AG08395 (cell line): ENCODE data around the gene SRXN1.

Source experiments
- DNase-seq: peaks from one replicate; pipeline ENCODE4 v3.0.0; 2012; ENCODE audit warnings: mixed read lengths, low spot score

Gene SRXN1

DNA sequence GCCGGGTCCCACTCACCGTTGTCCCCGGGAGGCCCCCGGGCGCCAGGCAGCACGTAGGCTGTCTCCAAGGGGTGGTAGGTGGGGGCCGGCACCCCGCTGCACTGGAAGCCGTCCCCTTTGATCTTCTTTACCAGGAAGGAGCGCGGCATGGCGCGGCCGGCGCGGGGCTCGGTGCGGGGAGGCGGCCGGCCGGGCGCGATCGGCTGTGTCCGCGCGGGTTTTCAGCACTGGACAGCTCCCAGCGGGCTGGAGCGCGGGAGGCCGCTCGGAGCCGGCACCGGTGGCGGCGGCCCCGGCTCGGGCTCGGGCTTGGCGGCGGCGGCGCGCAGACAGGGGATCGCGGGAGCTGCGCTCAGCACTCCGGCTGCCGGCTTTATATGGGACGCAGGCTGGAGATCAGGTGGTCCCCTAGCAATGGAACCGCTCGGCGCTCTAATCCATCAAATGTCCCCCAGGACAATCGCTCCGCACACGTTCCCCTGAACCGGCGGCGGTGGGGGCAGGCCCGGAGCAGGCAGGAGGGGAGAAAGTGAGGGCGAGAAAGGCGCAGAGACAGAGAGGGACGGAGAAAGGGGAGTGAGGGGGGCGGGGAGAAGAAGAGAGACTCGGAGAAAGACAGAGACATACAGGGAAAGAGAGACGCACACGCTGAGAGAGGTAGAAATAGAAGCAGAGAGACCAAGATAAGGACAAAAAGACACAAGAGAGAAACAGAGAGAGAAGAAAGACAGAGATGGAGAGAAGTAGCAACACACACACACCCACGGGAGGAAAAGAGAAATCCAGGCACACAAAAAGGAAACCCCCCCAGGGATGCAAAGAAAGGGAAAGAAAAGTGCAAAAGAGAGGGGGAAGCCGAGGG, 22.7 kb upstream of the SRXN1 start, which contains the start of gene SCRT2:
Gene SCRT2, minus strand, starts transcription at position 350 of the 862 bp plus-strand sequence. Its CDS starts 201 bp downstream, at position 149.
- DNase-seq, result peak; percentile 92

- DNase-seq, result no peak
These were observed 22.0 kb upstream of the SRXN1 start for GRCh38 chr20:675033-675452.

- no peak for DNase-seq
These were observed 20.6 kb upstream of the SRXN1 start for GRCh38 chr20:673603-674001.

DNA sequence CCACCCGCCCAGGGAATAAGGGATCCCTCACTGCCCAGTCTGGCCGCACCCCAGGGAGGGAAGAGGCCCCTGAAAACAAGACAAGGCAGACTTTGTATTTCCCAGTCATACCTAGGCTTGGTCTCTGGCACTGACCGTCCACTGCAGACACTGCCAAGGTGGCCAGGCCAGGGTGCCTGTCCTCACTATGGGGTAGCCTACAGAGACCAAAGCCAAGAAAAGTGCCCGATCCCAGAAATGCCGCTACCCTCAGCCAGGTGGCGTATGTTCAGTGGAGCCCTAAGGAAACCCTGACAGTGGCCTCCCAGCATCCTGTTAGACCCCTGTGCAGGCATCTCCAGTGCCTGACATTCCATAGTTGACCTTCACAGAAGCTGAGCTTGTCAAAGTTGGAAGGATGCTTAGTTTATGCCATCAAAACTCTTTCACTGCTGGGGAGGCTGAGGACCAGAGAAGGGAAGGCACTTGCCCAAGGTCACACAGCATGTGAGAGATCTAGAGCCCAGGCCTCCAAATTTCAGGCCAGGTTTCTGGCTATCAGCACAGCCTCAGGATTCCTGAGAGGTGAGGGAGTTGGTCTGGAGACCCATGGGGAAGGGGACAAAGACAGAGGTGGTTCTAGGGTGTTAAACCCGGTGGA, 20.1 kb upstream of the SRXN1 start:
- DNase-seq, result no peak

GRCh38 chr20:671252-672030, 18.4 kb upstream of the SRXN1 start:
- no peak for DNase-seq

DNA sequence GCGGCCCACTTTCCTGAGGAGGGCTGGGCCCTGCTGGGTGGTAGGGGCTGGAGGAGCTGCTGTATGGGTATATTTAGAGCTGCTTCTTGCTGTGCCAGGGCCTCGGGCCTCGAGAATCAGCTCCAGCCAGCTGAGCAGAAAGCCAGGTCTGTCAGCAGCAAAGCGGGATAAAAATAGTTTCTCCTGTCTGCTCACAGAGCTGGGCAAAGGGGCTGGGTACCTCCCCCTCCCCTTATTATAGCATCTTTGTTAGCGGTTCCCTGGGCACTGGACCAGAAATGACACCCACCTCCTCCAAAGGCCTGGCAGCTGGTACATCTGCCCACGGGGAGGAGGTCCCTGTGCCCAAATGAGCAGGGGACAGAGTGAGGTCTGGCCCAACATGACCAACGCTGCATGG, 16.6 kb upstream of the SRXN1 start:
- DNase-seq, result no peak

DNA sequence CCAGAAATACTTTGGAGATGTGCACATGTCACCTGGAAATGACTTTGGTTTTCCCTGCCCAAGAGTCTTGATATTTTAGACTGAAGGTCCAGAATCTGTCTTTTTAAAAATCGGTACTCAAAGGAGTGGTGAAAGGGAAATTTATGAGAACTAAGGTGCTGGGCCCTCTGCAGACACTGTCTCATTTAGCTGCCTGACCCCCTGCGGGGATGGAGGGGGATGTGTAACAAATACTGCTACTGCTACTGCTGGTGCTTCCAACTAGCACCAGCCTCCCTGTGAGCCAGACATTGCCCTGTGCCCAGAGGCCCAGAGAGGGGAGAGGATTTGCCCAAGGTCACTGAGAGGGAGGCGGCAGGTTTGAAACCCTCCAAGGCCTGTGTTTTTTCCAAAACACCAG, 15.6 kb upstream of the SRXN1 start:
- no peak for DNase-seq

DNA sequence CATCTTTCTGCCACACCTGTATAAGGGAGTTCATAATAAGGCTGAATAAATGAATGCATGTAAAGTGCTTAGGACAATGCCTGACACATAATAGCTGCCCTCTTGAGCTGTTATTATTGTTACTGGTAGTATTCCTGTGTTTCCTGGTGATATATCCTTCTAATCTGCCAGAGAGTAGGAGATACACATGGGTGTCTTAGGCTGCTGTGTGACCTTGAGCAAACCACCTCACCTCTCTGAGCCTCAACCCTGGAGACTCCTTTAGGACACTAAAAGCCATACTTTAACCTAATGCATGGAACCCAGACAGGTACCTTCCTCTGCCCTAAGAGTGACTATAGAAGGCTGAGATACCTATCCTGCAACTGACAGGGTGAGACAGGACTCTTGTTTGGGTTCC, 15.1 kb upstream of the SRXN1 start:
- DNase-seq, result no peak

DNA sequence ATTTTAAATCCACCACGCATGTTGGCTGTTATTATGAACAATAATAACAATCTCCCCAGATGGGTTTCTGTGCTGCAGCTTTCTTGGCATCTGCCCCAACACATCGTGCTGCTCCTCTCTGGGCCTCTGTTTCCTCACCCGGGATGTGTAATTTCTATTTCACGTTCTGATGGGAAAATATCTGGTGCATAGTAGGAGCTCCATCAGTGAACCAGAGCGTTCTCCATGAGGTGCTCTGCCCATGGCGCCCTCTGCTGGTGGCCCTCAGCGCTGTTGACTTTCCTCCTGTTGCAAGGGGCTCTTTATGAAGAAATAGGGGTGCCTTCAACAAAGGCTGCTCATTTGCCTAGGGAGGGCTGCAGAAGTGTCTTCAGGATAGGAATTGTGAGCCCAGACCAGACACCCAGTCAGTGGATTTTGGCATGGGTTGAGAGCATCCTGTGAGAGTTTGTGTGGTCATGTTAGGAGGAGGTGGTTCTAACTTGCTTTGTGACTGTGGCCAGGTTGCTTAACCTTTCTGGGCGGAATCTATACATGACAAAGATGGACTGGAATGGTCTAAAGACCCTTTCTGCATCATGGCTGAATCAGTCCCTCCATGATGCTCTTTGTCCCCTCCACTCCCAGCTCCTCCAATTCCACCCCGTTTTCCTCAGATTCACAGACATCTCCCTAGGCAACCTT, 14.5 kb upstream of the SRXN1 start:
- DNase-seq, result peak; percentile 61

GRCh38 chr20:666877-667276, 13.9 kb upstream of the SRXN1 start:
- no peak for DNase-seq

DNA sequence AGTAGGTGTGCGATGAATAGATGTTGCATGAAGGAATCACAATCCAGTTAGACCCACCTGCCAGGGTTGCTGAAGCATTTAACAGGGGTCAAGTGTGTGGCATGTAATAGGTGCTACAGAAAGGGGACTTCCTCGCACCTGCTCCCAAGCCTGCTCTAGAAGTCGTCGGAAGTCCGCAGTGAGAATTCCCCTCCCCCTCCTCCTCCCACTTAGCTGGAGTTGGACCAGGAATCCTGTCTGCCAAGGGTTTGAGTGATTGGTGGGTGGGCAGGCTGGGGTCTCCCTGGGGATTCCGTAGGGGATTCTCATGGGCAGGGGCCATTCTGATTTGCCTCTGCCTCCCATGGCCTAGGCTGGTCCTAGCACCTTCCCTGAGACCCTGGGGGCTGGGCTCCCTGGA, 12.3 kb upstream of the SRXN1 start:
- no peak for DNase-seq

DNA sequence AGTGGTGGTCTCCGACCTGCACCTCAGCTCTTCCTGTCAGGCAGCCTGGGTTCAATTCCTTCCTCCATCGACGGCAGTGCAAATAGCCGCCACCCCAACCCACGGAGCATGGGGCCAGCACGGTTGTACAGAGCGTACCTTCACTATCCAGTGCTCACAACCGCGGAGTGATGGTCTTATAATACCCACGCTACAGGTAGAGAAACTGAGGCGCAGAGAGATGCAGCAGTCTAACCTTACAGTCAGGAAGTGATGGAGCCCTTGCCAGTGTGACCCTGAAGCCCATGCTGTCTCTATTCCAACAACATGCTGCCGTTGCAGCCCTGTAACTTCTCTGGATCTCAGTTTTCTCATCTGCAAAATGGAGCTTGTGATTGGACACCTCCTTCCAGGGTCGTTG, 11.6 kb upstream of the SRXN1 start:
- DNase-seq, result no peak

DNA sequence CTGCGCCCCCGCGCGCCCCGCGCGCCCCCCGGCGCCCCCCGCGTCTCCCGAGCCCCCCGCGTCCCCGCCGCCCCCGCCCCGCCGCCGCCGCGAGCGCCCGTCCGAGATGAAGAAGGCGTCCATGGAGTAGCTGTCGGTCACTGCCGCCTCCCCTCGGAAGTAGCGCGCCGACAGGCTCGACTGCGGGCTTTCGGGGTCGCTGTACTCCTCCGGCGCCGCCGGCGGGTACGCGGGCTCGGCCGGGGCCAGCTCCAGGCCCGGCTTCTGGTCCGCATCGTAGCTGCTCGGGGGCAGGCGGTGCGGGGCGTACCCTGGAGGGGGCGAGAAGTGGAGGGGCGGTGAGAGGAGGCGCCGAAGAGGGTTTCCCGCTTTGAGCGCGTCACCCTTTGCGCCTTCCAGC, 11.2 kb upstream of the SRXN1 start:
- no peak for DNase-seq

DNA sequence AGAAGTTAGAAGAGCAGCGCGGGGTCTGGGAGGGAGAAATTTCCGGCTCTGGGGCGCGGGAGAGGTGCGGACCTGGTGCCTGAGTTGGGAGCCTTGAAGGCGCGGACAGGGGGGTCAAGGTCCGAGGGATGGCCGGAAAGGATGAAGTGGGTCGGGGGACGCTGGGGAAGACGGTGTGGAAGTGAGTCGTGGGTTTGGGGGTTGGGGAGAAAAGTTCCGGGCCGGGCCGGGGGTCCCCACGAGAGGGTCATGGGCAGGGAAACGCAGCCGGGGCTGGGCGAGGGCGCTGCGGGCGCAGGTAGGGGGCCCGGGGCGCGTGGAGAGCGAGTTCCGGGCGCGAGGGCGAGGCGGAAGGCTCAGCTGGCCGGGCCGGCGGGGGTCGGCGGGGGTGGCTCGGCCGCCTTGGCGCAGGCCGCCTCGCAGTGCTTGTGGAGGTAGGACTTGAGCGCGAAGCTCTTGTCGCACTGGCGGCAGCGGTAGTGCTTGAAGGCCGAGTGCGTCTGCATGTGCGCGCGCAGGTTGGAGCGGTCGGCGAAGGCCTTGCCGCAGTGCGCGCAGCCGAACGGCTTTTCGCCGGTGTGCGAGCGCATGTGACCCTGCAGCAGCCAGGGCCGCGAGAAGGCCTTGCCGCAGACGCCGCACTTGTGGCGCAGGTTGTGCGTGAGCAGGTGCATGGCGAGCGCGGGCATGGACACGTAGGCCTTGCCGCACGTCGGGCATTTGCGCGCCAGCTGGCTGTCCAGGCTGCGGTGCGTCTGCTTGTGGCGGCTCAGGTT, 10.5 kb upstream of the SRXN1 start:
- no peak for DNase-seq

DNA sequence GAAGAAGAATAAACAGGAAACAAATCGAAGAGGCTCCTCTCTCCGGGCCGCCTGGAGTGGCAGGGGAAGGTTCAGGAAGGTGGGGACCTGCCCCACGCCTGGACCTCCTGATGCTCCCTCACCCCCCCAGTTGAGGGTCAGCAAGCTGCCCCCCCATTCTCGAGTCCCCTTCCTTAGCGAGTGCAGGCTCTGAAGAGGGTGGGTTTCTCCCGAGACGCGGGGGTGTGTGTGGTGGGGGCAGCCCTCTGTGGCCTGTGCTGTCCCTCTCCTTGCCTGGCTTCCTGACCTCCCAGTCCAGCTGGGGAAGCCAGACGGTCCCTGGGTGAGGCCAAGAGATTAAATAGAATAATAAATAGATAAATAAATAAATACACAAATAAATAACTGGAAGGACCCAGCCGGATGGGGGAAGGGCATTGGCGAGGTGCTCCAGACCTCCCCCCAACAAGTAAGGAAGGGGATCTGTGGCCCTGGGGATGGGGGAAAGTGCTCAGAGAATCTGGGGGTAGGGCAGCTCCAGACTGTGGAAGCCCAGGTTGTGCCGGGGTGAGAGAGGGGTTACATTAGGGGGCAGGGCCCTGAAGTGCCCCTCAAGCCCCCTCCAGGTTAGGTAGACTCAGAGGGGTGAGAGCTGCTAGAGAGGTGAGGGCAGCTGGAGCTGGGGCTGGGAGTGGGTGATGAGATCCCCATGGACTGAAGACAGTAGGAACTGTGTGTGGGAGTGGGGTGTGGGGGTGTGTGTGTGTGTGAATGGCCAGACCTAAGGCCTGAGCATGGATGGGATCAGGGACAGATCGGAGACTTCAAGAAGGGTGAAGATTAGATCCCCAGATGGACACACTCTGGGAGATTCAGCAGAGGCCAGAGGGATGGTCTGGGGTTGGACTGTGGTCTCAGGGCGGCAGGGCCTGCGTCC, 9.5 kb upstream of the SRXN1 start:
- DNase-seq, result no peak

DNA sequence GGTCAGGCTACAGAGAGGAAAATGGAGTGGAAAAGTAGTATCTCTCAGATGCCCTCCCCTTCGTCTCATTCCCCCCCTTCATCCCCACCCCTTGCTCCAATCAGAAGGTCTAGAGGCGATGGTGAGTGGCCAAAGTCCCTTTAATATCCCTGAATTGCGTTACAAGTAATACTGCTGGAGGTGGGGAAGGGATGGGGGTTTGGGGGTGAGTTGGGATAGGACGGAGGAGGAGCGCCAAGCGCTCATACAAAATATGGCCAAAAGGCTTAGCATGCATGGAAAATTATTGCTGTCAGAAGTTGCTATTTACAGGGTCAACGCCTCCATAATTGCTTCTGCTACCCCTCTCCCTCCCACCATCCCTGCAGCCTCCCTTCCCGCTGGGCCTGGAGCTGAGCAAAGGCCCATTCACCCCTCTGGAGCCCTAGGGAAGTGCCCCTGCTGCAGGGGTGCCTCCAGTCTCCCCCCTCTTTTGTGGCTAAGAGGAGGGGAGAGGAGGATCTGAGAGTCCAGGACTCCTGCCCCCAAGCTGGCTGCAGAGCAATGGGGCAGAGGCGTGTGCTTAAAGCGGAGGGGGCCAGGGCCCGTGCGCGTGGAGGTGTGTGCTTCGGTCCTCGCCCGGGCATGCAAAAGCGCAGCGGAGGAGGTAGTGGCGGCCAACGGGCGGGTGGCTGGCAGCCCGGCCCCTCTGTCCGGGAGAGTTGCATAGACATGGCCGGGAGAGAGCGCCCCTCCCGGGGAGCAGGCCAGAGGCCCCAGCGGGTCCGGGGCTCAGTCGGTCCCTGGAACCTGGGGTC, 8.7 kb upstream of the SRXN1 start:
- DNase-seq, result no peak

- no peak for DNase-seq
These were observed 5.8 kb upstream of the SRXN1 start for GRCh38 chr20:658731-659291.

DNA sequence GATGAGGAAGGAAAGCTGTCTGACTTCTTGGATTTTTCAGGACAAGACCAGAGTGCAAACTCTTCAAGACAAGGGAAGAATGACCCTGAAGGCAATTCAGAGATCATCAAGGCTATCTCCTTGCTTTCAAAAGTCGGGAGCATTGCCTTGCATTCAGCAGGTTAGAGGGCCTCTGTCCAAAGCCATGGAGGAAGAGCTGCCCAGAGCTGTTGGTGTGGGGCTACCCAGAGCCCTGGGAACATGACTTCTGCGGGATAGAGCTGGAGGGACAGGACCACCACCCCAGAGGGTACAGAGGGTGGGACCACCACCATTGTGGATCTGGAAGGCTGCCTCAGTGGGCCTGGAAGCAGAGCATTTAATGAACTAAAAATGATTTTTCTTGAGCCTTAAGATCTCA, 5.2 kb upstream of the SRXN1 start:
- no peak for DNase-seq
